ENCODE results near the gene CAMSAP2. TPM values are rescaled to one million over a fixed set of nuclear protein-coding genes. Genes with fewer than 3 reads are reported as not detected.

The CAMSAP2 gene
- polyA plus RNA-seq, 1 donor (not counting 4 experiments of a cell fraction or from before 2014, with no cell fraction given), result 47.8 TPM

- dilution Hi-C loops (cut with MboI; ENCODE audit: extremely low pct_ligation_motif_present, low sequenced_read_pairs), result no loop called here
- no peaks in the 10 kb centered on the region for H3K9me1 ChIP-seq (ENCODE audit: control insufficient read depth, extremely low read depth, insufficient read depth, low read length)
- H3K36me3 ChIP-seq (ENCODE audit: control insufficient read depth in 2 of 2, extremely low read depth in 1 of 2, insufficient read depth in 2 of 2, low read length in 2 of 2), result peaks cover 9 to 24% of the 10 kb centered on the region in 2 experiments
- no peak overlapping the region for H3K9ac ChIP-seq (ENCODE audit: control insufficient read depth, extremely low read depth, insufficient read depth, low read length)
- H2AFZ ChIP-seq (ENCODE audit: control insufficient read depth, low read length), result no peak overlapping the region
- H3K27me3 ChIP-seq (ENCODE audit: control insufficient read depth, extremely low read depth, insufficient read depth, low read length), result no peaks in the 10 kb centered on the region
- H3K9me3 ChIP-seq (ENCODE audit: control insufficient read depth, low read depth, low read length), result no peaks in the 10 kb centered on the region
- no peak overlapping the region for H3K27ac ChIP-seq (ENCODE audit: control insufficient read depth, insufficient read depth, low read length)
- TF ChIP-seq CTCF (optimal IDR thresholded peaks at IDR 0.05 in 1 of 3, IDR thresholded peaks at IDR 0.05 in 1 of 3, conservative IDR thresholded peaks at IDR 0.05 in 1 of 3; ENCODE audit: extremely low read depth in 1 of 3, insufficient read depth in 2 of 3, low read length in 3 of 3) (no peak), EZH2 (IDR thresholded peaks at IDR 0.05; ENCODE audit: low read length) (no peak)
- DNase-seq (ENCODE audit: low read depth, low spot score) (no peak), FAIRE-seq (no peak)
- H3K4me1 ChIP-seq (ENCODE audit: control insufficient read depth, extremely low read depth, insufficient read depth, low read length), result peaks cover 20% of the 10 kb centered on the region
- peaks cover 96% of the 10 kb centered on the region for H3K79me2 ChIP-seq (ENCODE audit: control insufficient read depth, insufficient read depth, low read length)
- H3K4me2 ChIP-seq (ENCODE audit: control insufficient read depth, extremely low read depth, insufficient read depth, low read depth, low read length), result no peak overlapping the region
- no peak overlapping the region for H3K4me3 ChIP-seq (ENCODE audit: control insufficient read depth in 2 of 3, extremely low read depth in 1 of 3, insufficient read depth in 2 of 3, low read depth in 1 of 3, low read length in 3 of 3)
- H4K20me1 ChIP-seq (ENCODE audit: control insufficient read depth, extremely low read depth, insufficient read depth, low read length), result peaks cover 4% of the 10 kb centered on the region
Measured at GRCh38 chr1:200751717-200752116, 13.0 kb downstream of the CAMSAP2 start.

DNA sequence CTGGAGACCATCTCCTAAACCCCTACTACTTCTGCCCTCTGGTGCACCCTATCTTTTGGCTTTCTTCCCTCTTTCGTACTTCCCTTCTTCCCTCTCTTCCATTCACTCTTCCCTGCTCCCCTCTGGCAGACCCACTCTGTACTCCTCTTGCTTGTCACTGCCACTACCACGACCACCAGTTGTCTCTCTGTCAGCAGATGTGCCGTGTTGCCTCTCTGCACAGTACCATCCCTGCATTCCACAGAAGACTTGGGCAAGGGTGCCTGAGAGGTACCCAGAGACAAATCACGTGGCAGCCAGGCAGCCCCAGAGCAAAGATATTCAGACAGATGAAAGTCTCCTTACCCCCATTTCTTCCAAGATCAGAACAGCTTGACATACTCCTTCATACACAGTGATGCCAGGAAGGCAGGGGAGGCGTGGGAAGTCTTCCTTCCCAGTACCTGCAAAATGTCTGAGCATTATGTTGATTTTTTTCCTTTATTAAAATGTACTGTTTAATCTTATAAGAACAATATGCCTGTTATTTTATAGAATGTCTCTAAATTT, 15.0 kb downstream of the CAMSAP2 start:
- FAIRE-seq (no peak), DNase-seq (ENCODE audit: low read depth, low spot score) (no peak)
- Histone ChIP-seq H3K9me1 (ENCODE audit: control insufficient read depth, extremely low read depth, insufficient read depth, low read length) (no peaks in the 10 kb centered on the region), H3K79me2 (ENCODE audit: control insufficient read depth, insufficient read depth, low read length) (peaks cover 97% of the 10 kb centered on the region), H3K4me1 (ENCODE audit: control insufficient read depth, extremely low read depth, insufficient read depth, low read length) (peaks cover 25% of the 10 kb centered on the region), H3K27me3 (ENCODE audit: control insufficient read depth, extremely low read depth, insufficient read depth, low read length) (no peaks in the 10 kb centered on the region), H4K20me1 (ENCODE audit: control insufficient read depth, extremely low read depth, insufficient read depth, low read length) (peaks cover 4% of the 10 kb centered on the region), H3K9ac (ENCODE audit: control insufficient read depth, extremely low read depth, insufficient read depth, low read length) (no peak overlapping the region), H3K4me2 (ENCODE audit: control insufficient read depth, extremely low read depth, insufficient read depth, low read depth, low read length) (no peak overlapping the region), H3K27ac (ENCODE audit: control insufficient read depth, insufficient read depth, low read length) (no peak overlapping the region), H3K9me3 (ENCODE audit: control insufficient read depth, low read depth, low read length) (no peaks in the 10 kb centered on the region), H3K4me3 (ENCODE audit: control insufficient read depth in 2 of 3, extremely low read depth in 1 of 3, insufficient read depth in 2 of 3, low read depth in 1 of 3, low read length in 3 of 3) (no peak overlapping the region), H3K36me3 (ENCODE audit: control insufficient read depth in 2 of 2, extremely low read depth in 1 of 2, insufficient read depth in 2 of 2, low read length in 2 of 2) (peaks cover 9 to 18% of the 10 kb centered on the region in 2 experiments), H2AFZ (ENCODE audit: control insufficient read depth, low read length) (no peak overlapping the region)
- dilution Hi-C loops (cut with MboI; ENCODE audit: extremely low pct_ligation_motif_present, low sequenced_read_pairs), result no loop called here
- TF ChIP-seq CTCF (optimal IDR thresholded peaks at IDR 0.05 in 1 of 3, IDR thresholded peaks at IDR 0.05 in 1 of 3, conservative IDR thresholded peaks at IDR 0.05 in 1 of 3; ENCODE audit: extremely low read depth in 1 of 3, insufficient read depth in 2 of 3, low read length in 3 of 3) (no peak), EZH2 (IDR thresholded peaks at IDR 0.05; ENCODE audit: low read length) (no peak)

Data from keratinocyte (primary cell).